Gastroesophageal sphincter (tissue), 3 donors: ENCODE measurements around the gene VEZF1.

Experiments used
- POLR2AphosphoS5 ChIP-seq: sonication (generic); formaldehyde crosslinking; IDR thresholded peaks from one replicate; pipeline ENCODE4 v1.6.1; 2017; ENCODE audit warnings: antibody characterized with exemption
- TF ChIP-seq, protein P1 (sequence below), 4 experiments: fragments of 200-600 bp in 2 of 4; fragments of 450-650 bp in 2 of 4; sonication (generic) in 1 of 4; IDR thresholded peaks; one replicate each; pipeline ENCODE4 v1.5.1; 2017 to 2019; ENCODE audit warnings: antibody characterized with exemption in 4 of 4, mild to moderate bottlenecking in 2 of 4, moderate library complexity in 2 of 4

DNA sequence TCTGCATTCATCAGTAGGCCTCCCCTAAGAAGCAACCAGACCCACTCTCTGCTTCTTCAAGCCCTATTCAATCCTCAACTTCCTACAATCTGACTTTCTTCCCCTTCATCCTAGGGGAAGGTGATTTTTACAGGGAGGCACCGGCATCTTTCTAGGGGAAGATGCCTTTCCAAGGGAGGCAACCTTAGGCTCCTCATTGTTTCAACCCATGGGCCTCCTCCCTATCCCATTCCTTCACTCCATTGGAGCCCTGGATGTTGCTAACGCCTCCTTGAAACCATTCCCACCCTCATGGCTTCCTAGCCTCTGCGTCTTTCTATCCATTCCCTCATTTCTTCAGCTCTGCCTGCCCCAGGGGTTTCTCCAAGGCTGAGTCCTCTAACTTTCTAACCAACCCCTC lies 30.2 kb downstream of the VEZF1 start:
- TF ChIP-seq, protein P1, sequence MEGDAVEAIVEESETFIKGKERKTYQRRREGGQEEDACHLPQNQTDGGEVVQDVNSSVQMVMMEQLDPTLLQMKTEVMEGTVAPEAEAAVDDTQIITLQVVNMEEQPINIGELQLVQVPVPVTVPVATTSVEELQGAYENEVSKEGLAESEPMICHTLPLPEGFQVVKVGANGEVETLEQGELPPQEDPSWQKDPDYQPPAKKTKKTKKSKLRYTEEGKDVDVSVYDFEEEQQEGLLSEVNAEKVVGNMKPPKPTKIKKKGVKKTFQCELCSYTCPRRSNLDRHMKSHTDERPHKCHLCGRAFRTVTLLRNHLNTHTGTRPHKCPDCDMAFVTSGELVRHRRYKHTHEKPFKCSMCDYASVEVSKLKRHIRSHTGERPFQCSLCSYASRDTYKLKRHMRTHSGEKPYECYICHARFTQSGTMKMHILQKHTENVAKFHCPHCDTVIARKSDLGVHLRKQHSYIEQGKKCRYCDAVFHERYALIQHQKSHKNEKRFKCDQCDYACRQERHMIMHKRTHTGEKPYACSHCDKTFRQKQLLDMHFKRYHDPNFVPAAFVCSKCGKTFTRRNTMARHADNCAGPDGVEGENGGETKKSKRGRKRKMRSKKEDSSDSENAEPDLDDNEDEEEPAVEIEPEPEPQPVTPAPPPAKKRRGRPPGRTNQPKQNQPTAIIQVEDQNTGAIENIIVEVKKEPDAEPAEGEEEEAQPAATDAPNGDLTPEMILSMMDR (IDR thresholded peaks at IDR 0.05) = no peak
- TF ChIP-seq POLR2AphosphoS5 = no peak
